ENCODE results near the gene SLC13A3.

The SLC13A3 gene

GRCh38 chr20:46638898-46639274 lies 12.4 kb downstream of the SLC13A3 start:
- H2BK12ac ChIP-seq (ENCODE audit: low read length): no peak overlapping the region
- no peak overlapping the region for H4K8ac ChIP-seq (ENCODE audit: low read depth, low read length)
- no peak overlapping the region for H3K27ac ChIP-seq (replicated peaks; ENCODE audit: low read length)

GRCh38 chr20:46638134-46638897 lies 12.9 kb downstream of the SLC13A3 start:
- Histone ChIP-seq H2BK12ac (ENCODE audit: low read length) (no peak overlapping the region), H4K8ac (ENCODE audit: low read depth, low read length) (no peak overlapping the region), H3K36me3 (replicated peaks in 1 of 2; ENCODE audit: control insufficient read depth in 2 of 2, insufficient read depth in 2 of 2, low read length in 2 of 2) (no peaks in the 10 kb centered on the region), H3K4me1 (ENCODE audit: control insufficient read depth in 2 of 2, insufficient read depth in 1 of 2, low read depth in 1 of 2, low read length in 2 of 2) (peaks cover 9 to 17% of the 10 kb centered on the region in 2 donors), H2BK5ac (ENCODE audit: low read length) (no peak overlapping the region), H4K91ac (ENCODE audit: low read depth, low read length, poor library complexity) (no peak overlapping the region), H3K27ac (replicated peaks; ENCODE audit: low read length) (peak overlapping the region; percentile 37), H3K9ac (ENCODE audit: low read depth, low read length, poor library complexity) (no peak overlapping the region), H3K27me3 (ENCODE audit: control insufficient read depth in 3 of 3, insufficient read depth in 3 of 3, low read depth in 1 of 3, low read length in 3 of 3) (no peaks in the 10 kb centered on the region), H3K18ac (ENCODE audit: low read length) (peak overlapping the region; percentile 69), H2BK120ac (ENCODE audit: low read depth, low read length) (no peak overlapping the region), H3K23ac (ENCODE audit: low read depth, low read length, poor library complexity) (no peak overlapping the region), H3K4ac (ENCODE audit: low read length) (no peak overlapping the region), H3K9me3 (replicated peaks in 1 of 2; ENCODE audit: control insufficient read depth in 2 of 2, insufficient read depth in 1 of 2, low read depth in 1 of 2, low read length in 2 of 2) (no peaks in the 10 kb centered on the region), H3K14ac (ENCODE audit: low read length) (no peak overlapping the region), H3K4me3 (ENCODE audit: low read length in 2 of 2) (no peak overlapping the region), H3K79me1 (ENCODE audit: low read depth, low read length) (no peaks in the 10 kb centered on the region), H3K4me2 (ENCODE audit: insufficient read depth, low read length, poor library complexity, severe bottlenecking) (no peak overlapping the region), H2BK15ac (ENCODE audit: low read length) (no peak overlapping the region), H2AK5ac (ENCODE audit: low read depth, low read length) (no peak overlapping the region), H2AFZ (ENCODE audit: low read length) (peak overlapping the region; percentile 84)
- DNase-seq (ENCODE audit: low spot score): no peak
- no CpG with 5 or more reads among the region's 18 CpGs for WGBS, 2 donors (ENCODE audit: extremely low coverage in 2 of 2, insufficient read length in 2 of 2, insufficient replicate concordance in 1 of 2)

More at GRCh38 chr20:46638898-46639274, 12.4 kb downstream of the SLC13A3 start:
- Histone ChIP-seq H3K4me1 (ENCODE audit: control insufficient read depth in 2 of 2, insufficient read depth in 1 of 2, low read depth in 1 of 2, low read length in 2 of 2) (peaks cover 9 to 17% of the 10 kb centered on the region in 2 donors), H3K36me3 (replicated peaks in 1 of 2; ENCODE audit: control insufficient read depth in 2 of 2, insufficient read depth in 2 of 2, low read length in 2 of 2) (no peaks in the 10 kb centered on the region), H3K14ac (ENCODE audit: low read length) (no peak overlapping the region), H2AK5ac (ENCODE audit: low read depth, low read length) (no peak overlapping the region), H4K91ac (ENCODE audit: low read depth, low read length, poor library complexity) (no peak overlapping the region), H3K4me2 (ENCODE audit: insufficient read depth, low read length, poor library complexity, severe bottlenecking) (no peak overlapping the region), H3K23ac (ENCODE audit: low read depth, low read length, poor library complexity) (no peak overlapping the region), H2BK5ac (ENCODE audit: low read length) (no peak overlapping the region), H3K9me3 (replicated peaks in 1 of 2; ENCODE audit: control insufficient read depth in 2 of 2, insufficient read depth in 1 of 2, low read depth in 1 of 2, low read length in 2 of 2) (no peaks in the 10 kb centered on the region), H3K4me3 (ENCODE audit: low read length in 2 of 2) (no peak overlapping the region), H3K18ac (ENCODE audit: low read length) (no peak overlapping the region), H3K27me3 (ENCODE audit: control insufficient read depth in 3 of 3, insufficient read depth in 3 of 3, low read depth in 1 of 3, low read length in 3 of 3) (no peaks in the 10 kb centered on the region), H3K9ac (ENCODE audit: low read depth, low read length, poor library complexity) (no peak overlapping the region), H2AFZ (ENCODE audit: low read length) (no peak overlapping the region), H2BK15ac (ENCODE audit: low read length) (no peak overlapping the region), H3K79me1 (ENCODE audit: low read depth, low read length) (no peaks in the 10 kb centered on the region), H3K4ac (ENCODE audit: low read length) (no peak overlapping the region), H2BK120ac (ENCODE audit: low read depth, low read length) (no peak overlapping the region)
- DNase-seq (ENCODE audit: low spot score): no peak
- WGBS, 2 donors (ENCODE audit: extremely low coverage in 2 of 2, insufficient read length in 2 of 2, insufficient replicate concordance in 1 of 2): no CpG with 5 or more reads among the region's 4 CpGs

- no peak overlapping the region for H2BK120ac ChIP-seq (ENCODE audit: low read depth, low read length)
- H2AK5ac ChIP-seq (ENCODE audit: low read depth, low read length): no peak overlapping the region
- no peak overlapping the region for H3K9ac ChIP-seq (ENCODE audit: low read depth, low read length, poor library complexity)
- no peak overlapping the region for H3K27ac ChIP-seq (replicated peaks; ENCODE audit: low read length)
- peak overlapping the region; percentile 61 for H3K18ac ChIP-seq (ENCODE audit: low read length)
- H2BK12ac ChIP-seq (ENCODE audit: low read length): no peak overlapping the region
- H3K23ac ChIP-seq (ENCODE audit: low read depth, low read length, poor library complexity): no peak overlapping the region
- H3K9me3 ChIP-seq (replicated peaks in 1 of 2; ENCODE audit: control insufficient read depth in 2 of 2, insufficient read depth in 1 of 2, low read depth in 1 of 2, low read length in 2 of 2): no peaks in the 10 kb centered on the region
- no peak overlapping the region for H4K8ac ChIP-seq (ENCODE audit: low read depth, low read length)
- no peaks in the 10 kb centered on the region for H3K27me3 ChIP-seq (ENCODE audit: control insufficient read depth in 3 of 3, insufficient read depth in 3 of 3, low read depth in 1 of 3, low read length in 3 of 3)
- no peaks in the 10 kb centered on the region for H3K36me3 ChIP-seq (replicated peaks in 1 of 2; ENCODE audit: control insufficient read depth in 2 of 2, insufficient read depth in 2 of 2, low read length in 2 of 2)
- H3K14ac ChIP-seq (ENCODE audit: low read length): no peak overlapping the region
- DNase-seq (ENCODE audit: low spot score): no peak
- H3K4me3 ChIP-seq (ENCODE audit: low read length in 2 of 2): no peak overlapping the region
- no peak overlapping the region for H2BK15ac ChIP-seq (ENCODE audit: low read length)
- H3K79me1 ChIP-seq (ENCODE audit: low read depth, low read length): no peaks in the 10 kb centered on the region
- H2AFZ ChIP-seq (ENCODE audit: low read length): peak overlapping the region; percentile 84
- H3K4ac ChIP-seq (ENCODE audit: low read length): no peak overlapping the region
- H3K4me1 ChIP-seq (ENCODE audit: control insufficient read depth in 2 of 2, insufficient read depth in 1 of 2, low read depth in 1 of 2, low read length in 2 of 2): peaks cover 9 to 17% of the 10 kb centered on the region in 2 donors
- no CpG with 5 or more reads among the region's 4 CpGs for WGBS, 2 donors (ENCODE audit: extremely low coverage in 2 of 2, insufficient read length in 2 of 2, insufficient replicate concordance in 1 of 2)
- no peak overlapping the region for H2BK5ac ChIP-seq (ENCODE audit: low read length)
- H3K4me2 ChIP-seq (ENCODE audit: insufficient read depth, low read length, poor library complexity, severe bottlenecking): no peak overlapping the region
- H4K91ac ChIP-seq (ENCODE audit: low read depth, low read length, poor library complexity): no peak overlapping the region
Measured at GRCh38 chr20:46637427-46638133, 13.7 kb downstream of the SLC13A3 start.

GRCh38 chr20:46637020-46637419 lies 14.2 kb downstream of the SLC13A3 start:
- Histone ChIP-seq H2AFZ (ENCODE audit: low read length) (no peak overlapping the region), H3K4ac (ENCODE audit: low read length) (no peak overlapping the region), H2BK15ac (ENCODE audit: low read length) (no peak overlapping the region), H2BK12ac (ENCODE audit: low read length) (no peak overlapping the region), H3K27me3 (ENCODE audit: control insufficient read depth in 3 of 3, insufficient read depth in 3 of 3, low read depth in 1 of 3, low read length in 3 of 3) (no peaks in the 10 kb centered on the region), H2BK5ac (ENCODE audit: low read length) (no peak overlapping the region), H3K18ac (ENCODE audit: low read length) (no peak overlapping the region), H3K79me1 (ENCODE audit: low read depth, low read length) (no peaks in the 10 kb centered on the region), H3K4me2 (ENCODE audit: insufficient read depth, low read length, poor library complexity, severe bottlenecking) (no peak overlapping the region), H3K4me3 (ENCODE audit: low read length in 2 of 2) (no peak overlapping the region), H3K27ac (replicated peaks; ENCODE audit: low read length) (no peak overlapping the region), H3K9me3 (replicated peaks in 1 of 2; ENCODE audit: control insufficient read depth in 2 of 2, insufficient read depth in 1 of 2, low read depth in 1 of 2, low read length in 2 of 2) (no peaks in the 10 kb centered on the region), H3K14ac (ENCODE audit: low read length) (no peak overlapping the region), H3K4me1 (ENCODE audit: control insufficient read depth in 2 of 2, insufficient read depth in 1 of 2, low read depth in 1 of 2, low read length in 2 of 2) (peaks cover 10 to 17% of the 10 kb centered on the region in 2 donors), H3K9ac (ENCODE audit: low read depth, low read length, poor library complexity) (no peak overlapping the region), H2AK5ac (ENCODE audit: low read depth, low read length) (no peak overlapping the region), H2BK120ac (ENCODE audit: low read depth, low read length) (no peak overlapping the region), H3K23ac (ENCODE audit: low read depth, low read length, poor library complexity) (no peak overlapping the region), H4K8ac (ENCODE audit: low read depth, low read length) (no peak overlapping the region), H3K36me3 (replicated peaks in 1 of 2; ENCODE audit: control insufficient read depth in 2 of 2, insufficient read depth in 2 of 2, low read length in 2 of 2) (no peaks in the 10 kb centered on the region), H4K91ac (ENCODE audit: low read depth, low read length, poor library complexity) (no peak overlapping the region)
- no peak for DNase-seq (ENCODE audit: low spot score)
- no CpG with 5 or more reads among the region's 11 CpGs for WGBS, 2 donors (ENCODE audit: extremely low coverage in 2 of 2, insufficient read length in 2 of 2, insufficient replicate concordance in 1 of 2)

Measured in neuronal stem cell (in vitro differentiated cells).